Activated CD4-positive, alpha-beta T cell treated with anti-CD3 and anti-CD28 coated beads for 48 hours (primary cell): ENCODE measurements around the gene HSD17B8.
"Not testable (repeated sequence)": the region's sequence is repeated elsewhere in the genome, so short reads cannot be mapped to it uniquely, and the experiment has no call there.

Source experiments
- DNase-seq: peaks from one replicate; pipeline ENCODE4 v3.0.0-alpha.2; 2020

Gene HSD17B8

DNA sequence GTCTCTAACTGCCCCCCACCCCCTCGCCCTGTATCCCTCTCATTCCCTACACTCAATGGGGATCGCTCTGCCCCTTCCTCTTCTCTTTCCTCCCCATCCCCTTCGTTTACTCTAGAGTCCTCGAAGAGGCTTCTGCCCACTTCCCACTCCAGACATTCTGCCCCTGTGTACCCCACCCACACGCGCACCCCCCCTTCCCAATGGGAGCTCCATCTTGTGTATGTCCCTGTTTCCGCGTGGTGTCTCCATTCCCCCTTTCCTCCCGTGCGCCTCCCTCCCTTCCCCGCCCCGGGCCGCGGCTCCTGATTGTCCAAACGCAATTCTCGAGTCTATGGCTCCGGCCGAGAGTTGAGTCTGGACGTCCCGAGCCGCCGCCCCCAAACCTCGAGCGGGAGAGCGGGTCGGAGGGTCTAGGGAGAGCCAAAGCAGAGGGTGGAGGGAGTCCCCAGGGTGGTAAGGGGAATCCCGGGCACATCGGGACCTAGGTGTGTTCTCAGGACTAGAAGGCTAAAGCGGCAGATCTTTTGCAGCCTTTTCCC, 3.2 kb downstream of the HSD17B8 start:
- peak; percentile 29 for DNase-seq

DNA sequence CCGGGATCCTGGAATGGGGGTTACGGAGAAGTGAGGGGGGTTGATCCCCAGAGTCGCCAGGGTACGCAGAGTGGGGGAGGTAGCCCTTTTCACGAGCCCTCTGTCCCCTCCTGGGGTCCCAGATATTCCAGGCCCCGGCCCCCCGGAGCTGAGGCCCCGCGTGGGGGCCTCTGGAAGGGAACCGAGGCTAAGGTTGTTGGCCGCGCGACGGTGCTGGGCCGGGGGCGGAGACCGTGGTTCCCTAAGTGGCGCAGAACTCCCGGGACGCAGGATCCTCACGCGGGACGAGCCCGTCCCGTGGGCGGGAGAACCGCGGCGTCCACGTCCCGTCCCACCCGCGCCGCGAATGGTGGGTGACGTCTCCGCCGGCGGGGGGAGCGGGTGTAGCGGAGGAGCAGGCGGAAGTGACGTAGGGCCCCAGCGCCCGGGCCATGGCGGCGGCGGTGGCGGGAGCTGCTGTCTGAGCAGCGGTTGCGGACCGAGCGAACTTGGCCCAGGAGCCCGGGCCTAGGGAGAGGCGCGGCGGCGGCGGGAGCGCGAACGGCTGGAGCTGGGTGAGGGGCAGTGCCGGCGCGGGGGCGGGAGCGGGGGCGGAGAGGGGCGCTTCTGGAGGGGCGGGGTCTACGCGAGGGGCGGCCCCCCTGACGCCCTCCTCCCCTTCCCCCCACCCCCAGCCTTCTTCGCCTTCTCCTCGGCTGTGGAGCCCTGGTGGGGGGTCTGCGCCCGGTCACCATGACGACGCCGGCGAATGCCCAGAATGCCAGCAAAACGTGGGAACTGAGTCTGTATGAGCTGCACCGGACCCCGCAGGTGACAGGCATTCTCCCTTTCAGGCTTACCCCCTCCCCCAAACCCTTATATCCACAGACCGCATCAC, 3.9 kb downstream of the HSD17B8 start, which contains the start of gene RING1:
RING1 (plus strand) TSS at position 410 of the 877 bp plus-strand sequence; CDS start at position 733, 323 bp downstream.
- peak; percentile 89 for DNase-seq

- no peak for DNase-seq
Measured at GRCh38 chr6:33209856-33210255, 5.4 kb downstream of the HSD17B8 start.

DNA sequence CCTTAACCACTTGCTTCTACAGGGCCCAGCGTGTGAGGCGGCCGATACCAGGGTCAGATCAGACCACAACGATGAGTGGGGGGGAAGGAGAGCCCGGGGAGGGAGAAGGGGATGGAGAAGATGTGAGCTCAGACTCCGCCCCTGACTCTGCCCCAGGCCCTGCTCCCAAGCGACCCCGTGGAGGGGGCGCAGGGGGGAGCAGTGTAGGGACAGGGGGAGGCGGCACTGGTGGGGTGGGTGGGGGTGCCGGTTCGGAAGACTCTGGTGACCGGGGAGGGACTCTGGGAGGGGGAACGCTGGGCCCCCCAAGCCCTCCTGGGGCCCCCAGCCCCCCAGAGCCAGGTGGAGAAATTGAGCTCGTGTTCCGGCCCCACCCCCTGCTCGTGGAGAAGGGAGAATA, 6.7 kb downstream of the HSD17B8 start:
- no peak for DNase-seq

DNA sequence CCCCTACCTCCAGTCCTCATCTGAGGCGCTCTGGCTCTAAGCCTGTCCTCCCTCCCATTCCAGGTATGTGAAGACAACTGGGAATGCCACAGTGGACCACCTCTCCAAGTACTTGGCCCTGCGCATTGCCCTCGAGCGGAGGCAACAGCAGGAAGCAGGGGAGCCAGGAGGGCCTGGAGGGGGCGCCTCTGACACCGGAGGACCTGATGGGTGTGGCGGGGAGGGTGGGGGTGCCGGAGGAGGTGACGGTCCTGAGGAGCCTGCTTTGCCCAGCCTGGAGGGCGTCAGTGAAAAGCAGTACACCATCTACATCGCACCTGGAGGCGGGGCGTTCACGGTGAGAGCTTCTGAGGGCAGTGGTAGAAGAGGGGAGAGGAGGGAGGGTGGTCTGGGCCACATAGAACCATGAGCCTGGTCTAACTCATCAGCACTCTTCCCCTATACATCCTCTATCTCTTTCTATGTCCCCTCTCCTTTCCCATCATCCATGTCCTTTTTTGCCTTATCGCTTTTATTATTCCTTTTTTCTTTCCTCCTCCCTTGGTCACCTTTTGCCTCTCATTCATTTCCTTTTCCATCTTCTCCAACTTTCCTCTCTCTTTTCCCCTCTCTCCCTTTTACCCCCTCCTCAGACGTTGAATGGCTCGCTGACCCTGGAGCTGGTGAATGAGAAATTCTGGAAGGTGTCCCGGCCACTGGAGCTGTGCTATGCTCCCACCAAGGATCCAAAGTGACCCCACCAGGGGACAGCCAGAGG, 7.4 kb downstream of the HSD17B8 start:
- DNase-seq: no peak

DNA sequence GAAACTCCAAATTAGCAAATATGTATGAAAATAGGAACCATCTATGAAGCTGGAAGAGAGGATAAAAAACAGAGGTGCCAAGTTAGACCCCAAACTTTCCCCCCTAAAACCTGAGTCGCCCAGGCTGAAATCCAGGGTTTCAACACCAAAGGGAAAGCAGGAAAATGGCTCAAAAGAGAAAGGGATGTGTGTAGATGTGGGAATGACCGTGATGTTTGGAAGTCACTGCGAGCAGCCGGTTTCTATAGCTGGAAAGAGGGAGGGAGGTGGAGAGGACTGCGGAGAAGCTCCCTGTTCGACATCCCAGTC, 8.4 kb downstream of the HSD17B8 start:
- DNase-seq: no peak

DNA sequence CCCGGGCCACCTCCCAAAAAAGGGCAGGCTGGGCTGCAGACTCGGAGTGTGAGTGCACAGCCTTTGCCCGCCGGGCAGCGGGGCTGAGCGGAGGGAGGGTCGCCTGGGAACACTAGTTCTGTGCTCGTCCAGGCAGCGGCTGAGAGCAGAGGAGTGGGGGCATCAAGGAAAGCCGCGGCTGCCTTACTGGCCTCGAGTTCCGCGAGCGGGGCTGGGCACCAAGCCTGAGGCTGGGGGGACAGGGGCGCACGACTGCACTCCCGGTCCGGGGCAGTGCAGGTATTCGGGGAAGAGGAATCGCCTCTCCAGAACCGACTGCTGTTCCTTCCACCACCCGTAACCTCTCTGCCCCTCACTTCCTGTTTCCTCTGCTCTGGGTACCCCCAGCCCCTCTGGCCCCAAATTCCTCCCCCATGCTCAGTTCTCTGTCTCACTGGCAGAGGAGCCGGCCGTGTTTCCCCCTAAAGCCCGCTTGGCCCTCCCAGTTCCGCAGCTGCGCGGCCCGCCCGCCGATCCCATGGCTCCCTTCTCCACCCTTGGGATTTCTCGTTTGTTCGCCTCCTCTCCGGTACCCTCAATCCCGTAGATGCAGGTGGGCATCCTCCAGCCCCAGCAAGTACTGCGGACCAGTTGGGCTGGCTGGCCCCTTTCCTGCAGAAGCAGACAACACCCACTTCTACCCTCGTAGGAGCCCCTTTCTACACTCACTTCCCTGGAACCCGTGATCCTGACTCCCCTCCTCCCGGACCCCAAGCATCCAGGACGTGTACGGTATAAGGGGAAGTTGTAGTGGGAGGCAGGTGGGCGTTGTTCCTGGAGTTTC, 8.9 kb downstream of the HSD17B8 start:
- no peak for DNase-seq

- no peak for DNase-seq
Measured at GRCh38 chr6:33213989-33214335, 9.5 kb downstream of the HSD17B8 start.

DNA sequence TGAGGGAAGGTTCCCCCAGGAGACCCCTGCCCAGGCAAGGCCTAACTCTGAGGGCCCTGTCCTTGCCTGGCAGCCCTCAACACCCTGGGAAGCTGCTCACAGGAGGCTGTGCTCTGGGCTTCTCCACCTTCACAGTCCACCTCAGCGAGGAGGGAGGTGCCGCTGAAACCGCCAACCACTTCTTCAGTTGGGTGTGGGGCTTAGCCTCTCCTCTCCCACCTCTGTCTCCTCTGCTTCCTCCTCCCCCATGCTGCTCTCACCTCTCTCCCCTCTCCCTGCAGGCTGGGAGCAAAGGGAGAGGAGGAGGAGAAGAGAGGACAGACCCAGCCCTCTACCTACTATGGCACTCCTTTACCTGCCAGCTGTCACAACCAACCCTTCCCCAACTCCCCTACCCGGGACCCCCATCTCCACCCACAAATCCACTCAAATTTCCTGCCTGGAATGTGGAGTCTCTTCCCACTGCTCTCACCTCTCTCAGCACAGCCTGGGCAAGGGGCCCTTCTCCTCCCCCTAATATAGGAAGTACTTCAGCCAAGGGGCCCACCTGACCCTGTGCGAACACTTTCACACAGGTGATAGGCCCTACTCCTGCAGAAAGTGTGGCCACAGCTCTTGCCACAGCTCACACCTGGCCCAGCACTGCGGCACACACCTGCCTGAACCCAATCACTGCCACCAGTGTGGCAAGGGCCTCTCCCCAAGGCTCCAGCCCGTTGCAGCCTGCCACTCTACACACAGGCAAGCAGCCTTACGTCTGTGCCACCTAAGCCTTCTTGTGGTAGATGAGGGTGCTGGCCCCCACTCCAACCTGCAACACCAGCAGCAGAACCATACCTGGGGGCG, 11.0 kb downstream of the HSD17B8 start:
- no peak for DNase-seq

GRCh38 chr6:33216117-33216649, 11.7 kb downstream of the HSD17B8 start:
- DNase-seq: no peak

- no peak for DNase-seq
Measured at GRCh38 chr6:33217246-33217645, 12.8 kb downstream of the HSD17B8 start.

DNA sequence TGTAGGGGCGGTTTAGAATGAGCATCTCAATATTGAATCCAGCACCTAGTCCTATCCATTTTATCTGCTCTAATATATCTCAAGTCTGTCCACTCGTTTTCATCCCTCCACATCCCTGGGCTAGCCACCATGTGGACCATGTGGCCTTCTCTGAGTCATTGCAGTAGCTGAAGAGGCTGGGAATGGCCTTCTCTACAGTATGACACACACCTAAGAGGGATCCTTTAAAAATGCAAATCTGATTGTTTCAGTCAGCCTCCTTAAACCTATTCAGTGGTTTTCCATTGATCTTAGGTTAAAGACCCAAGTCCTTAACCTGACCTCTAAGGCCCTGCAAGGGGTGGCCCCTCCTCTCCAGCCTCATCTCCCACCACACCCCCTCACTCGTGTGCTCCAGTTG, 13.2 kb downstream of the HSD17B8 start:
- no peak for DNase-seq

GRCh38 chr6:33226503-33227120, 22.2 kb downstream of the HSD17B8 start:
- DNase-seq: not testable (repeated sequence)

DNA sequence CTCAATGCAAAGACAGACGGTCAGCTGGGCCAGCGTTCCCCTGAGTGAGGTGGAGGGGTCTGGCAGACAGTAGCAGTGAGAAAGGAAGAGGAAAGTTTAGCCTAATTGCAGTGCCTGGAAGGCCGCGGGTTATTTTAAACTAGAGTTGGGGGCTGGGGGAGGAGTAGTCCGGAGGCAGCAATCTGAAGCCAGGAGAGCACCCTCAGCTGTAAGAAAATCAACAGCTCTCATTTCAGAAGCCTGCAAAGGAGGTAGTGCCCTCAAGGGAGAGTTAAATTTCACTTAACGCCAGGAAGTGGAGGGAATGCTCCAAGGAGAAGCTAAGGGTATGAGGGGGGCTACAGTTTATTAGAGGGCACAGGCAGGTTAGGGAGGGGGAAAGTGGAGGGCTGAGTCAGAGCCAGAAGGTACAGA, 30.8 kb downstream of the HSD17B8 start:
- no peak for DNase-seq

GRCh38 chr6:33236328-33236727, 31.9 kb downstream of the HSD17B8 start:
- no peak for DNase-seq

- no peak for DNase-seq
Measured at GRCh38 chr6:33236852-33237251, 32.4 kb downstream of the HSD17B8 start.

DNA sequence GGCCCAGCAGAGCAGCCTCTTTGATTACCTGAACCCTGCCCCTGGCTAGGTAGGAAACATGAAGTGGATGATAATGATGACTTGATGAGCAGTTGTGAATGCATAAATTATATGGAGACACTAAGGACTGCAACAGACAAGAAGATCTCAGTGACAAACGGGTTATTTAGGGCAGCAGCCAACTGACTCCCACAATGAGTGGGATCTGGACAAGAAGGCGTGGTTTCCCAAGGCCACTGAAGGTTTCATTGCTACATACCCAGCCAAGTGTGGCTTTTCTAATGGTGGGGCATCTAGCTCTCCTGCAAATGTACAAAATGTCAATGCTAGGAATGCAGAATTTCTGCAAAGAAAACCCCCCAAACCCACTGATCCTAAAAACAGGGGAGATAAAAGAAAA, 33.3 kb downstream of the HSD17B8 start:
- DNase-seq: no peak

- no peak for DNase-seq
Measured at GRCh38 chr6:33241968-33242367, 37.5 kb downstream of the HSD17B8 start.

DNA sequence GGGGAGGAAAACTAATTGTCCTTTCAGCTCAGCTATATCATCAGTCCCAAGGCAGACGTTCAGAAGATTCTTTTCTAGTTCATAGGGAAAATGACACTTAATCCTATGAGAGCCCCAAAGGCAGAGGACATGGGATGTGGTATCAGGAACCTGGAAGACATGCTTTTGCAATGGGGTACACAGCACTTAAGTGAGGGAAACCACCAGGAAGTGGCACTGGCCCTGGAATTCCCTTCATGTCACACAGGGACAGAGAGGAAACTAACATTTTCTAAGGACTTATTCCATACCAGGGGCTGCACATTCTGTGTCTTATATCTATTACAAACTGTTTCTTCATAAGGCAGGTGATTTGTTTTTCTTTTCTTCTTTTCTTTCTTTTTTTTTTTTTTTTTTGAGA, 39.0 kb downstream of the HSD17B8 start:
- DNase-seq: no peak

DNA sequence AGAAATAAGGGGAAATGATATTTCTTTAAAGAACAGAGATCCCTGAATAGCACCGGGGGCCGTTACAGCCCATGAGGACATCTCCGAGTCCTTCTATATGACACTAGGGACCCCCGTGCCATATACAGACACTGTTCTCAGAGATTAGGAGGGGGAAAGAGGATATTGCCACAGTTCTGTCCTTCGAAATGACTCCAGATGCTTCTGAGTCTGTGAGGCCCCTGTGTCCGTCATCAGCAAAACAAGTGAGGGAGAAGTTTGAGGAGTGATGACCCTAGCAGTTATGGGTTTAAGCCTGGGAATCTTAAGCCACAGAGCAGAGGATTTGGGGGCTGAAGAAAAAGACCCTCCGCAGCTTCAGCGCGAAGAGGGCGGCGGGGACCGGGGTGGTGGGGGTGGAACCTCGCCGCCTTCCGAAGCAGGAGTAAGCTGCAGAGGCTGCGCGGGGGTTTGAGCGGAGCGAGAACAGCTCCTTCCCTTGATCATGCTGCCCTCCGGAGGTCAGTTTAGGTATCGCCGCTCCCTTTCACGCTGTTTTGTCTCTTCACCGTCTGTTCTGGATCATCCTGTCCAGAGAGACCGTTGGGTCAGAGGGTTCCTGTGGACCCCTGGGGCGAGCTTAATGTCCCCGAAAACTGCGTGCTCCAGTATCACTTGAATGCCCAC, 43.7 kb downstream of the HSD17B8 start:
- DNase-seq: peak; percentile 95

GRCh38 chr6:33248643-33248931, 44.1 kb downstream of the HSD17B8 start:
- DNase-seq: no peak
